RWPE2 (cell line): ENCODE data around the gene UROD.
"Not testable (repeated sequence)": the region's sequence is repeated elsewhere in the genome, so short reads cannot be mapped to it uniquely, and the experiment has no call there.

Experiments
- ATAC-seq: fragments of 200-7000 bp; cut with Tn5 transposase; 3 replicates; pipeline ENCODE4 v1.9.1; 2021; ENCODE audit warnings: low read depth
- DNase-seq: peaks from one replicate; pipeline ENCODE4 v3.0.0-alpha.2; 2020; ENCODE audit warnings: low spot score
- H3K27ac ChIP-seq: fragments of 450-650 bp; 2 replicates; pipeline ENCODE4 v1.5.1; 2017; ENCODE audit warnings: mild to moderate bottlenecking; ENCODE audit not compliant: poor library complexity, severe bottlenecking
- H3K27me3 ChIP-seq: fragments of 250-450 bp; sonication (Bioruptor Pico); 2 replicates; pipeline ENCODE4 v1.5.1; 2021; ENCODE audit warnings: mild to moderate bottlenecking, moderate library complexity; ENCODE audit not compliant: insufficient read depth, poor library complexity, severe bottlenecking
- H3K36me3 ChIP-seq: fragments of 250-450 bp; sonication (Bioruptor Pico); 2 replicates; pipeline ENCODE4 v1.5.1; 2020; ENCODE audit warnings: low read depth, mild to moderate bottlenecking, moderate library complexity
- H3K4me1 ChIP-seq: fragments of 250-450 bp; sonication (Bioruptor Pico); 2 replicates; pipeline ENCODE4 v1.5.1; 2021; ENCODE audit warnings: mild to moderate bottlenecking, moderate library complexity; ENCODE audit not compliant: insufficient read depth, poor library complexity, severe bottlenecking
- H3K4me3 ChIP-seq: fragments of 250-450 bp; sonication (Bioruptor Pico); 2 replicates; pipeline ENCODE4 v1.5.1; 2021; ENCODE audit warnings: mild to moderate bottlenecking, moderate library complexity; ENCODE audit not compliant: severe bottlenecking
- H3K9me3 ChIP-seq: fragments of 250-450 bp; sonication (Bioruptor Pico); 2 replicates; pipeline ENCODE4 v1.5.1; 2021; ENCODE audit warnings: mild to moderate bottlenecking, moderate library complexity; ENCODE audit not compliant: severe bottlenecking
- CTCF ChIP-seq: fragments of 450-650 bp; IDR thresholded peaks from one replicate; pipeline ENCODE4 v1.5.1; 2017; ENCODE audit warnings: mild to moderate bottlenecking, moderate library complexity; ENCODE audit not compliant: poor library complexity, severe bottlenecking

Gene UROD

GRCh38 chr1:44976252-44976651 lies 35.8 kb upstream of the UROD start:
- Histone ChIP-seq H3K27me3 (no peaks in the 10 kb centered on the region), H3K4me3 (no peak overlapping the region), H3K9me3 (no peaks in the 10 kb centered on the region), H3K4me1 (no peaks in the 10 kb centered on the region), H3K36me3 (peaks cover 51% of the 10 kb centered on the region), H3K27ac (no peak overlapping the region)
- DNase-seq: no peak
- ATAC-seq: no peak
- TF ChIP-seq CTCF: no peak

- peaks cover 52% of the 10 kb centered on the region for H3K36me3 ChIP-seq
- not testable (repeated sequence) for H3K9me3 ChIP-seq, H3K4me1 ChIP-seq, H3K27ac ChIP-seq, ATAC-seq, H3K27me3 ChIP-seq, DNase-seq, H3K4me3 ChIP-seq
Observed at GRCh38 chr1:44977372-44977771, 34.7 kb upstream of the UROD start.

- Histone ChIP-seq H3K27me3 (no peaks in the 10 kb centered on the region), H3K4me1 (peaks cover 7% of the 10 kb centered on the region), H3K36me3 (peaks cover 5% of the 10 kb centered on the region), H3K9me3 (no peaks in the 10 kb centered on the region), H3K27ac (no peak overlapping the region), H3K4me3 (peak overlapping the region; percentile 66)
- DNase-seq (no peak), ATAC-seq (no peak)
- no peak for TF ChIP-seq CTCF
Observed at GRCh38 chr1:44985747-44986359, 26.2 kb upstream of the UROD start.

GRCh38 chr1:44988531-44989156 lies 23.4 kb upstream of the UROD start:
- H3K4me3 ChIP-seq: no peak overlapping the region
- no peak for DNase-seq
- no peaks in the 10 kb centered on the region for H3K9me3 ChIP-seq
- TF ChIP-seq CTCF: no peak
- ATAC-seq: no peak
- H3K4me1 ChIP-seq: peaks cover 7% of the 10 kb centered on the region
- no peaks in the 10 kb centered on the region for H3K36me3 ChIP-seq
- H3K27me3 ChIP-seq: no peaks in the 10 kb centered on the region
- H3K27ac ChIP-seq: no peak overlapping the region

DNA sequence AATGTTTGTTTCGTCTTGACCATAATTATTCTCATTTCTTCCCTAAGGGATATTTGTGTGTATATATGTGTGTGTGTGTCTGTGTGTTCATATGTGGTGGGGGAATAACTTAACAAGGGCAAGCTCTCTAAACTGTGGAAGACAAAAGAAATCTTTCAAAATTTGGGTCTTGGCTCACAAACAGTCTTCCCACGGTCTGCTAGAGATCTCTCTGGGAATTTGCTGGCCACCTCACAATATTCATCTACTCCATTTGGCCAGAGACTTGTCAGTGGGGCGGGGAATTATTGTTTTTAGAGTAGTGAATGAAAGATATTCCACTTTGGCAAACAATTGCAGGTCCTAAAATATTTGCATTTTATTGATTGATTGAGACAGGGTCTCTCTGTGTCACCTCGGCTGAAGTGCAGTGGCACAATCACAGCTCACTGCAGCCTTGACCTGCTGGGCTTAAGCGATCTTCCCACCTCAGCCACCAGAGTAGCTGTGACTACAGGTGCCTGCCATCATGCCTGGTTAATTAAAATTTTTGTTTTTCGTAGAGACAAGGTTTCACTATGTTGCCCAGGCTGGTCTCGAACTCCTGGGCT lies 17.6 kb upstream of the UROD start:
- no peak for TF ChIP-seq CTCF
- Histone ChIP-seq H3K36me3 (no peaks in the 10 kb centered on the region), H3K4me3 (no peak overlapping the region), H3K9me3 (no peaks in the 10 kb centered on the region), H3K4me1 (no peaks in the 10 kb centered on the region), H3K27me3 (no peaks in the 10 kb centered on the region), H3K27ac (no peak overlapping the region)
- no peak for DNase-seq
- ATAC-seq: no peak
